HFFc6 (cell line): ENCODE measurements around the gene BICRAL. TPM values are rescaled to one million over a fixed set of nuclear protein-coding genes. Genes with fewer than 3 reads are reported as not detected.
"Not testable (repeated sequence)": the region's sequence is repeated elsewhere in the genome, so short reads cannot be mapped to it uniquely, and the experiment has no call there.

Experiments
- DNase-seq: peaks from one replicate; pipeline ENCODE4 v3.0.0-alpha.2; 2018
- H3K27ac Mint-ChIP-seq: 2 replicates; pipeline ENCODE4 v1.8.0; 2020; ENCODE audit warnings: mild to moderate bottlenecking, mixed read lengths
- H3K27me3 Mint-ChIP-seq: 2 replicates; pipeline ENCODE4 v1.8.0; 2021; ENCODE audit warnings: mild to moderate bottlenecking, moderate library complexity, mixed read lengths; ENCODE audit not compliant: insufficient read depth
- H3K36me3 Mint-ChIP-seq: 2 replicates; pipeline ENCODE4 v1.8.0; 2021; ENCODE audit warnings: low read depth, mixed read lengths
- H3K4me1 Mint-ChIP-seq: 2 replicates; pipeline ENCODE4 v1.8.0; 2020; ENCODE audit warnings: low read depth, mixed read lengths
- H3K4me3 Mint-ChIP-seq: 2 replicates; pipeline ENCODE4 v1.8.0; 2020; ENCODE audit warnings: mild to moderate bottlenecking, moderate library complexity, mixed read lengths
- H3K9me3 Mint-ChIP-seq: 2 replicates; pipeline ENCODE4 v1.8.0; 2020; ENCODE audit warnings: mild to moderate bottlenecking, mixed read lengths
- CTCF ChIP-seq: fragments of 200-600 bp; sonication (generic); IDR thresholded peaks from 2 replicates; pipeline ENCODE4 v1.5.0; 2021; ENCODE audit warnings: antibody characterized with exemption, mild to moderate bottlenecking
- total RNA-seq, 6 experiments: library from RNA; stranded (reverse); fragmentation: NEBNext Ultra II Directional; extraction: Animal tissue kit (Norgen Biotek cat#: 25700); gene quantifications; 2 replicates in 1 of 6; 3 replicates in 5 of 6; pipeline ENCODE4 v1.2.3, GENCODE V29; 2021

The BICRAL gene
- total RNA-seq, 6 experiments from 2014 or later = 8.0 to 9.8 (median 9.4) TPM

DNA sequence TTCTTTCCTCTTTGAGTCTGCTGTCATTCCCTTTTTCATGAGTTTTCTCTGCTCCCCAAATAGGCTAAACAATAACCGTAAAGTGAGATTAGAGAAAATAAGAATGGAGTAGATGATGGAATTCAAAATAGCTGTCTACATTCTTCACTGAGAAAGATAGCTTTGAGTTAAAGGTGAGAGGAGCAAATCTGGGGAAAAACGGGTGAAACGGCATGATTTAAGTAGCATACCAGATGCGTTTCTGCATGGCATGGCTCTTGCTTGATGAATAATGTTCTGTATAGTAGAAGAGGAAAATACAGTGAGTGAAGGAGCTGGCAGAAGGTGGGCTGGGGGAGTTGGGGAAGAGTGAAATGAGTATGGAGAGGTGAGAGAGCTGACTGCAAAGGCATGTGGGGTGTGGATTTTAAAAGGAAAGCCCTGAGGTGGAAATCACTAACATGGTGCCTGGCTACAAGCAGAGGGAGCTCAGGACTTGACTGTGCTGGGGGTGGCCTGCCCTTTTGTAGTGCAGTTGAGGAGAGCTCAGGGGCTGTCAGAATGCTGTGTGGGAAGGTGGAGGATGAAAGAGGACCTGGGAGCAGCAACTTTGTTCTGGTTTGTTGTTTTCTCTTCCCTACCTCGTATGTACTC is 8.8 kb downstream of the BICRAL start:
- H3K4me1 Mint-ChIP-seq = peaks cover 31% of the 10 kb centered on the region
- no peak for TF ChIP-seq CTCF
- no peak overlapping the region for H3K4me3 Mint-ChIP-seq
- peak overlapping the region; percentile 5; the same call in 1 of the 2 replicates for H3K27ac Mint-ChIP-seq
- no peaks in the 10 kb centered on the region for H3K9me3 Mint-ChIP-seq
- H3K36me3 Mint-ChIP-seq = peaks cover 8% of the 10 kb centered on the region; the same call in 1 of the 2 replicates
- peaks cover 1% of the 10 kb centered on the region; the same call in 1 of the 2 replicates for H3K27me3 Mint-ChIP-seq
- DNase-seq = no peak

- TF ChIP-seq CTCF = no peak
- peaks cover 8% of the 10 kb centered on the region; the same call in 1 of the 2 replicates for H3K36me3 Mint-ChIP-seq
Measured at GRCh38 chr6:42791706-42792320, 10.0 kb downstream of the BICRAL start.

GRCh38 chr6:42795651-42796050 is 13.8 kb downstream of the BICRAL start:
- TF ChIP-seq CTCF = no peak
- H3K4me1 Mint-ChIP-seq = peaks cover 34% of the 10 kb centered on the region
- no peak for DNase-seq
- H3K36me3 Mint-ChIP-seq = no peaks in the 10 kb centered on the region
- peaks cover 4% of the 10 kb centered on the region; the same call in 1 of the 2 replicates for H3K27me3 Mint-ChIP-seq
- no peak overlapping the region for H3K4me3 Mint-ChIP-seq
- H3K27ac Mint-ChIP-seq = no peak overlapping the region
- H3K9me3 Mint-ChIP-seq = no peaks in the 10 kb centered on the region

More at GRCh38 chr6:42791706-42792320, 10.0 kb downstream of the BICRAL start:
- H3K9me3 Mint-ChIP-seq = no peaks in the 10 kb centered on the region
- H3K4me1 Mint-ChIP-seq = peaks cover 38% of the 10 kb centered on the region
- no peak for DNase-seq
- peaks cover 1% of the 10 kb centered on the region; the same call in 1 of the 2 replicates for H3K27me3 Mint-ChIP-seq
- H3K27ac Mint-ChIP-seq = no peak overlapping the region
- H3K4me3 Mint-ChIP-seq = no peak overlapping the region

GRCh38 chr6:42796171-42796570 is 14.3 kb downstream of the BICRAL start:
- H3K27ac Mint-ChIP-seq = no peak overlapping the region
- no peaks in the 10 kb centered on the region for H3K9me3 Mint-ChIP-seq
- no peaks in the 10 kb centered on the region for H3K36me3 Mint-ChIP-seq
- peaks cover 34% of the 10 kb centered on the region for H3K4me1 Mint-ChIP-seq
- peaks cover 2% of the 10 kb centered on the region; the same call in 1 of the 2 replicates for H3K27me3 Mint-ChIP-seq
- DNase-seq = no peak
- no peak overlapping the region for H3K4me3 Mint-ChIP-seq
- TF ChIP-seq CTCF = no peak

DNA sequence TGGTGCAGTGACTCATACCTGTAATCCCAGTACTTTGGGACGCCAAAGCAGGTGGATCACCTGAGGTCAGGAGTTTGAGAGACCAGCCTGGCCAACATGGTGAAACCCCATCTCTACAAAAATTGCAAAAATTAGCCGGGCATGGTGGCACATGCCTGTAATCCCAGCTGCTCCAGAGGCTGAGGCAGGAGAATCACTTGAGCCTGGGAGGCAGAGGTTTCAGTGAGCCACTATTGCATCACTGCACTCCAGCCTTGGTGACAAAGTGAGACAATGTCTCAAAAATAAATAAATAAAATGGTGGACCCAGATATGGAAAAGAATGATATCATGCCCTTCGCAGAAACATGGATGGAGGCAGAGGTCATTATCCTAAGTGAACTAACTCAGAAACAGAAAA is 15.8 kb downstream of the BICRAL start:
- not testable (repeated sequence) for DNase-seq, H3K36me3 Mint-ChIP-seq, H3K9me3 Mint-ChIP-seq, H3K4me3 Mint-ChIP-seq, H3K27me3 Mint-ChIP-seq
- peak overlapping the region; percentile 23; the same call in 1 of the 2 replicates for H3K27ac Mint-ChIP-seq
- H3K4me1 Mint-ChIP-seq = peaks cover 35% of the 10 kb centered on the region

DNA sequence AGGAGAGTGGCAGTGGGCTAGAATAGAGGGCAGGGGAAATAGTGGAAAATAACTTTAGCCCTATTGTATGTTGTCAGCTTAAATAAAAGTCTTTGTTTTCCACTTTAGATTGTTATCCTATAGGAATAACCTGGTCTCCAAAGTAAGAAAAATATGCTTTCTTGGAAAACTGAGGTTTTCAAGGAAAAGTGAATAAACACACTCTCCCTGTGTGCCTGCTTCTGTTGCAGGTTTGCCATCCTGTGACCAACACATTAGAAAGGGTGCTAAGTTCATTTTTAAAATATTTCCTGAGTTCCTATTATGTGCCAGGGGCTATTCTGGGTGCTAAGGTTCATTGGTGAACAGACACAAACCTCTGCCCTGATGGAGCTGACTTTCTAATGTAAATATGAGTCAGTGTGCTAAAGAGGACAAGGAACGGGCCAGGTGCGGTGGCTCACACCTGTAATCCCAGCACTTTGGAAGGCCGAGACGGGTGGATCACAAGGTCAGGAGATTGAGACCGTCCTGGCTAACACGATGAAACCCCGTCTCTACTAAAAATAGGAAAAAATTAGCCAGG is 23.5 kb downstream of the BICRAL start:
- Mint-ChIP-seq H3K27me3 (peaks cover 2% of the 10 kb centered on the region; the same call in 1 of the 2 replicates), H3K9me3 (no peaks in the 10 kb centered on the region), H3K27ac (no peak overlapping the region), H3K4me3 (no peak overlapping the region), H3K4me1 (peaks cover 23% of the 10 kb centered on the region), H3K36me3 (no peaks in the 10 kb centered on the region)
- no peak for DNase-seq
- no peak for TF ChIP-seq CTCF

DNA sequence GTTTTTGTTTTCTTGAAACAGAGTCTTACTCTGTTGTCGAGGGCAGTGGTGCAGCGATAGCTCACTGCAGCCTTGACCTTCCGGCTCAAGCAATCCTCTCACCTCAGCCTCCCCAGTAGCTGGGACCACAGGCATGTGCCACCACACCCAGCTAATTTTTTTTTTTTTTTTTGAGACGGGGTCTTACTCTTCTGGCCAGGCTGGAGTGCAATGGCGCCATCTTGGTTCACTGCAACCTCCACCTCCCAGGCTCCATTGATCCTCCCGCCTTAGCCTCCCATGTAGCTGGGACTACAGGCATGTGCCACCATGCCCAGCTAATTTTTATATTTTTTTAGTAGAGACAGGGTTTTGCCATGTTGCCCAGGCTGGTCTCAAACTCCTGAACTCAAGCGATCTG is 24.5 kb downstream of the BICRAL start:
- peaks cover 14% of the 10 kb centered on the region for H3K4me1 Mint-ChIP-seq
- not testable (repeated sequence) for H3K4me3 Mint-ChIP-seq, DNase-seq, H3K36me3 Mint-ChIP-seq, H3K9me3 Mint-ChIP-seq, H3K27ac Mint-ChIP-seq, H3K27me3 Mint-ChIP-seq
